Keratinocyte (primary cell): ENCODE results near the gene LPAR3. TPM values are rescaled to one million over a fixed set of nuclear protein-coding genes. Genes with fewer than 3 reads are reported as not detected.
A peak's percentile ranks its signal among the peaks of the same experiment; 100 is the strongest.

Experiments used
- DNase-seq: peaks from one replicate; pipeline ENCODE4 v3.0.0-alpha.2; 2011; ENCODE audit warnings: low read depth, missing footprints, low spot score
- FAIRE-seq: peaks from 2 replicates; lab custom pipeline; 2011; peaks lifted over from hg19 to GRCh38; lab: Jason Lieb, UNC
- H2AFZ ChIP-seq: 2 replicates; pipeline ENCODE4 v1.6.0; 2012; ENCODE audit warnings: low read length, control low read depth, inconsistent platforms; ENCODE audit not compliant: control insufficient read depth
- H3K27ac ChIP-seq: 2 replicates; pipeline ENCODE4 v1.5.1; 2011; ENCODE audit warnings: low read length; ENCODE audit not compliant: control insufficient read depth, insufficient read depth
- H3K27me3 ChIP-seq: 3 replicates; pipeline ENCODE4 v1.6.0; 2011; ENCODE audit warnings: low read length; ENCODE audit not compliant: control insufficient read depth, insufficient read depth; ENCODE audit errors: extremely low read depth
- H3K36me3 ChIP-seq, 2 experiments: 2 replicates in 1 of 2; 3 replicates in 1 of 2; pipeline ENCODE4 v1.5.1; 2011; ENCODE audit warnings: low read length in 2 of 2, mild to moderate bottlenecking in 1 of 2; ENCODE audit not compliant: control insufficient read depth in 2 of 2, insufficient read depth in 2 of 2; ENCODE audit errors: extremely low read depth in 1 of 2
- H3K4me1 ChIP-seq: 3 replicates; pipeline ENCODE4 v1.5.1; 2011; ENCODE audit warnings: low read length; ENCODE audit not compliant: control insufficient read depth, insufficient read depth; ENCODE audit errors: extremely low read depth
- H3K4me2 ChIP-seq: 3 replicates; pipeline ENCODE4 v1.6.0; 2011; ENCODE audit warnings: low read depth, low read length; ENCODE audit not compliant: control insufficient read depth, insufficient read depth; ENCODE audit errors: extremely low read depth
- H3K4me3 ChIP-seq, 3 experiments: fragments of 200-600 bp in 1 of 3; sonication (generic) in 1 of 3; 2 replicates in 2 of 3; 3 replicates in 1 of 3; pipeline ENCODE4 v1.5.1; 2011 to 2016; ENCODE audit warnings: low read length in 3 of 3, mild to moderate bottlenecking in 3 of 3, control low read depth in 2 of 3, inconsistent platforms in 1 of 3, low read depth in 1 of 3, mixed read lengths in 1 of 3, mixed run types in 1 of 3, moderate library complexity in 1 of 3; ENCODE audit not compliant: control insufficient read depth in 2 of 3, insufficient read depth in 2 of 3; ENCODE audit errors: extremely low read depth in 1 of 3
- H3K79me2 ChIP-seq: 2 replicates; pipeline ENCODE4 v1.6.0; 2012; ENCODE audit warnings: low read length; ENCODE audit not compliant: control insufficient read depth, insufficient read depth
- H3K9ac ChIP-seq: 3 replicates; pipeline ENCODE4 v1.6.0; 2011; ENCODE audit warnings: low read length; ENCODE audit not compliant: control insufficient read depth, insufficient read depth; ENCODE audit errors: extremely low read depth
- H3K9me1 ChIP-seq: 3 replicates; pipeline ENCODE4 v1.6.0; 2011; ENCODE audit warnings: low read length; ENCODE audit not compliant: control insufficient read depth, insufficient read depth; ENCODE audit errors: extremely low read depth
- H3K9me3 ChIP-seq: 2 replicates; pipeline ENCODE4 v1.5.1; 2012; ENCODE audit warnings: low read depth, low read length; ENCODE audit not compliant: control insufficient read depth
- H4K20me1 ChIP-seq: 3 replicates; pipeline ENCODE4 v1.6.0; 2011; ENCODE audit warnings: low read length; ENCODE audit not compliant: control insufficient read depth, insufficient read depth; ENCODE audit errors: extremely low read depth
- CTCF ChIP-seq, 3 experiments: IDR thresholded peaks in 1 of 3; conservative IDR thresholded peaks in 1 of 3; optimal IDR thresholded peaks in 1 of 3; 2 replicates in 2 of 3; 3 replicates in 1 of 3; pipeline versions ENCODE3 to v1.5.1; 2011; ENCODE audit warnings: low read length in 3 of 3, mild to moderate bottlenecking in 3 of 3, moderate library complexity in 2 of 3, control low read depth in 1 of 3, inconsistent platforms in 1 of 3; ENCODE audit not compliant: insufficient read depth in 2 of 3; ENCODE audit errors: extremely low read depth in 1 of 3
- EZH2 ChIP-seq: IDR thresholded peaks from one replicate; pipeline ENCODE4 v1.6.1; 2012; ENCODE audit warnings: inconsistent platforms, mild to moderate bottlenecking, low read length, moderate library complexity
- dilution Hi-C: fragments of 300-500 bp; cut with MboI; formaldehyde crosslinking; loops from one replicate; pipeline ENCODE4 v1.7.0; 2020; ENCODE audit warnings: low sequenced_read_pairs; ENCODE audit not compliant: extremely low pct_ligation_motif_present
- polyA plus RNA-seq, 5 experiments: library from polyadenylated mRNA; depleted of rRNA in 3 of 5; stranded (reverse) in 3 of 5; stranded (forward) in 1 of 5; unstranded in 1 of 5; fragments of >200 nt; gene quantifications; 1 replicate in 1 of 5; 2 replicates in 3 of 5; 3 replicates in 1 of 5; pipeline versions ENCODE4 v1.2.1 to v1.2.3, GENCODE V29; 2011 to 2012; ENCODE audit warnings: missing spikeins in 2 of 5, low read depth in 1 of 5, low replicate concordance in 1 of 5

LPAR3 gene
- polyA plus RNA-seq, 1 donor (not counting 4 experiments of a cell fraction or from before 2014, with no cell fraction given), result 42.1 TPM

GRCh38 chr1:84896279-84896678 lies 3.3 kb upstream of the LPAR3 start:
- dilution Hi-C loops, result no loop called here
- Histone ChIP-seq H4K20me1 (no peaks in the 10 kb centered on the region), H3K9me3 (no peaks in the 10 kb centered on the region), H3K4me1 (peaks cover 14% of the 10 kb centered on the region), H3K27ac (no peak overlapping the region), H3K4me2 (no peak overlapping the region), H3K9me1 (no peaks in the 10 kb centered on the region), H2AFZ (no peak overlapping the region), H3K79me2 (peaks cover 13% of the 10 kb centered on the region), H3K36me3 (no peaks in the 10 kb centered on the region), H3K4me3 (no peak overlapping the region), H3K27me3 (no peaks in the 10 kb centered on the region), H3K9ac (no peak overlapping the region)
- TF ChIP-seq CTCF (optimal IDR thresholded peaks at IDR 0.05 in 1 of 3, IDR thresholded peaks at IDR 0.05 in 1 of 3, conservative IDR thresholded peaks at IDR 0.05 in 1 of 3; ENCODE audit: extremely low read depth in 1 of 3, insufficient read depth in 2 of 3, low read length in 3 of 3) (no peak), EZH2 (no peak)
- FAIRE-seq, result no peak
- no peak for DNase-seq

GRCh38 chr1:84890566-84890965 lies 2.4 kb downstream of the LPAR3 start:
- dilution Hi-C loops, result no loop called here
- Histone ChIP-seq H3K4me2 (peak overlapping the region; percentile 71), H3K9ac (no peak overlapping the region), H3K79me2 (peaks cover 48% of the 10 kb centered on the region), H2AFZ (no peak overlapping the region), H3K4me3 (no peak overlapping the region), H3K4me1 (peaks cover 56% of the 10 kb centered on the region), H3K27me3 (no peaks in the 10 kb centered on the region), H3K36me3 (peaks cover 0 to 14% of the 10 kb centered on the region in 2 experiments), H4K20me1 (no peaks in the 10 kb centered on the region), H3K9me1 (peaks cover 2% of the 10 kb centered on the region), H3K9me3 (no peaks in the 10 kb centered on the region), H3K27ac (peak overlapping the region; percentile 32)
- TF ChIP-seq EZH2, result no peak
- TF ChIP-seq CTCF (optimal IDR thresholded peaks at IDR 0.05 in 1 of 3, IDR thresholded peaks at IDR 0.05 in 1 of 3, conservative IDR thresholded peaks at IDR 0.05 in 1 of 3; ENCODE audit: extremely low read depth in 1 of 3, insufficient read depth in 2 of 3, low read length in 3 of 3), result no peak
- DNase-seq (no peak), FAIRE-seq (peak; percentile 76)
